ENCODE measurements around the gene SFRP2.

SFRP2 gene

DNA sequence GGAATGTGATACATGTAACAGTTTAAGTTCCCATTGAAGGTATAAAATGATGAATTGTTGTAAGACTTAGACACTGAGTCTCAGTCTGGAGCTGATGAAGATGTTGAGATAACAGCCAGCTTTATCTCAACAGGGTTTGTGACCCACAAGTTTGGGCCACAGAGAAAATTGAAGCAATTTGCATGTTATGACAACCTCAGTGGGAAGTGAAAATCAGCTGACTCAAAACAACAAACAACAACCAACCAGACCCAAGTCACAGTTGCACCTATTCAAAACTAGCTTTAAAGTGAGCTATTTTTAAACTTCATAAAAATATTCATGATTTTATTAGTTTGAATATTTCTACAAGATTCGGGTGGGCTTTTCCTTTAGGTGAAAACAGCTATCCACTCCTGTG lies 8.0 kb downstream of the SFRP2 start:
- POLR2A ChIA-PET, result no interaction called here
- TF ChIP-seq, protein P1, sequence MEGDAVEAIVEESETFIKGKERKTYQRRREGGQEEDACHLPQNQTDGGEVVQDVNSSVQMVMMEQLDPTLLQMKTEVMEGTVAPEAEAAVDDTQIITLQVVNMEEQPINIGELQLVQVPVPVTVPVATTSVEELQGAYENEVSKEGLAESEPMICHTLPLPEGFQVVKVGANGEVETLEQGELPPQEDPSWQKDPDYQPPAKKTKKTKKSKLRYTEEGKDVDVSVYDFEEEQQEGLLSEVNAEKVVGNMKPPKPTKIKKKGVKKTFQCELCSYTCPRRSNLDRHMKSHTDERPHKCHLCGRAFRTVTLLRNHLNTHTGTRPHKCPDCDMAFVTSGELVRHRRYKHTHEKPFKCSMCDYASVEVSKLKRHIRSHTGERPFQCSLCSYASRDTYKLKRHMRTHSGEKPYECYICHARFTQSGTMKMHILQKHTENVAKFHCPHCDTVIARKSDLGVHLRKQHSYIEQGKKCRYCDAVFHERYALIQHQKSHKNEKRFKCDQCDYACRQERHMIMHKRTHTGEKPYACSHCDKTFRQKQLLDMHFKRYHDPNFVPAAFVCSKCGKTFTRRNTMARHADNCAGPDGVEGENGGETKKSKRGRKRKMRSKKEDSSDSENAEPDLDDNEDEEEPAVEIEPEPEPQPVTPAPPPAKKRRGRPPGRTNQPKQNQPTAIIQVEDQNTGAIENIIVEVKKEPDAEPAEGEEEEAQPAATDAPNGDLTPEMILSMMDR (IDR thresholded peaks at IDR 0.05; ENCODE audit: insufficient read depth, low read length, missing control alignments), result no peak
- DNase-seq (ENCODE audit: low read depth, low spot score), result no peak
- CTCF ChIA-PET, result no interaction called here
- no peak overlapping the region for H3K4me3 ChIP-seq (ENCODE audit: low read depth, low read length)

DNA sequence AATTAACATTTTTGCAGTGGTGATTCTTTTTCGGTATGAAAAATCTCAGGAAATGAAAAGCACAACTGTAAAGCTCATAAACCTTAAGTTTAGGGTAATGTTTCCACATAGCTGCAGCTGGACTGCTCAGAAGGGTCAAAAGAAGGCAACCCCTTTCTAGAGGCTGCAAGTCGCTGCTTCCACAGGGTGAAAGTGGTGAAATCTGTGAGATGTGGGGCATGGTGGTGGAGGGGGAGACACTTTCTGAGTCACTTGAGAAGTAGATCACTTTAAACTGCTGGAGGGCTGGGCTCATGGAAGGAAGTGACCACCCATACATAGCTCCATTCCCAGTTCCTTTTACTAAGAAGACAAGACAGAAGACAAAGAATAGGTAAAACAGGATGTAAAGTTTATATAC lies 8.7 kb downstream of the SFRP2 start:
- ChIA-PET POLR2A (no interaction called here), CTCF (no interaction called here)
- DNase-seq (ENCODE audit: low read depth, low spot score), result no peak
- TF ChIP-seq, protein P1 (IDR thresholded peaks at IDR 0.05; ENCODE audit: insufficient read depth, low read length, missing control alignments), result no peak
- H3K4me3 ChIP-seq (ENCODE audit: low read depth, low read length), result no peak overlapping the region

DNA sequence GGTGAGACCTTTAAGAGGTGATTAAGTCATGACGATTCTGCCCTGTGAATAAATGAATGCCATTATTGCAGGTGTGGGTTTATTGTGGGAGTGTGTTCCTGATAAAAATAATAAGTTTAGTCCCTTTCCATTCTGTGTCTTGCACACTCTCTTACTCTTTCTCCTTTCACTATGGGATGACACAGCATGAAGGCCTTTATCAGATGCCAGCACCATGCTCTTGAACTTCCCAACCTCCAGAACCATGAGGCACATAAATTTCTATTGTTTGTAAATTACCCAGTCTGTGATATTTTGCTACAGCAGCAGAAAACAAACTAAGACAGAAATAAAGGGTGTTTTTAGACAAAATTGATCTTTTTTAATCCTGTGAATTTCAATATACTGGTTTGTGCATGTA lies 10.5 kb downstream of the SFRP2 start:
- TF ChIP-seq, protein P1 (IDR thresholded peaks at IDR 0.05; ENCODE audit: insufficient read depth, low read length, missing control alignments), result no peak
- H3K4me3 ChIP-seq (ENCODE audit: low read depth, low read length), result no peak overlapping the region
- ChIA-PET POLR2A (no interaction called here), CTCF (no interaction called here)
- no peak for DNase-seq (ENCODE audit: low read depth, low spot score)

DNA sequence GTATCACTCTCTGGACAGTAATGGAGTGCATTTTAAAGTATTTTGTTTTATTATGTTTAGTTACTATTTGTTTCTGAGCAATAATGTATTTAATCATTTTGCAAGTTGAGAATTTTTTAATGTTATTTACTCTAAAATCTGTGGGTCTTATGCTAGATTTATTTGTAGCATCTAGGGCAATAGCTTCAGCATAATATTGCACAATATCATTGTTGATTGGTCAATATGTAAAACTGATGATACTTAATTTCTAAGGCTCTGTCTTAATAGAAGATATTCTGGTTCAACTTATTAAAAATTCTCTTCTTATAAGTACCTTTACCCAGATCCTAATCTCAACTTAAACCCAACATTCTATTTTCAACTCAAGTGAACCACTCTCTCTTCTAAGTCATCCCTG lies 11.5 kb downstream of the SFRP2 start:
- H3K4me3 ChIP-seq (ENCODE audit: low read depth, low read length), result no peak overlapping the region
- CTCF ChIA-PET, result interaction anchor here (1.4 kb wide), 1 partner anchor 8 kb away, joined by 6 read pairs; no protein-coding TSS in a partner anchor
- POLR2A ChIA-PET, result no interaction called here
- TF ChIP-seq, protein P1 (IDR thresholded peaks at IDR 0.05; ENCODE audit: insufficient read depth, low read length, missing control alignments), result no peak
- no peak for DNase-seq (ENCODE audit: low read depth, low spot score)

DNA sequence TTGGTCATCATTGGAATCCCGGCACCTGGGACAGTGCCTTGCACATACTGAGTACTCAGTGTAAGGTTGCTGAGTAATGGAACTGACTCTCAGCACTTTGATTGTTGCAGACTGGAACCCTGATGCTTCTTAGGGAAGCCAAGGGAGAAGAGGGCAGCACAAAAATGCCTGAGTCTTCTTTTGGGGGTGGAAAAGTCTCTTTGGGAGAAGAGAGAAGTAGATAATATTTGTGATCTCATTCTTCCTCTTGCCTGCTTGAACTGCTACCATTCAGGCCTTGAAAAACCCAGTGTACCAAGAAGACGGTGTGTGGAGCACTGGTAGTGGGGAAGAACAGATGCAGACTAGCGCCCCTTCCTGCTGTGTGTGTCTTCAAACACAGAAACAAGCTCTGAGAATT lies 12.3 kb downstream of the SFRP2 start:
- TF ChIP-seq, protein P1 (IDR thresholded peaks at IDR 0.05; ENCODE audit: insufficient read depth, low read length, missing control alignments), result no peak
- no peak for DNase-seq (ENCODE audit: low read depth, low spot score)
- H3K4me3 ChIP-seq (ENCODE audit: low read depth, low read length), result no peak overlapping the region
- ChIA-PET POLR2A (no interaction called here), CTCF (interaction anchor here (1.4 kb wide), 1 partner anchor 9 kb away, joined by 6 read pairs; no protein-coding TSS in a partner anchor)

DNA sequence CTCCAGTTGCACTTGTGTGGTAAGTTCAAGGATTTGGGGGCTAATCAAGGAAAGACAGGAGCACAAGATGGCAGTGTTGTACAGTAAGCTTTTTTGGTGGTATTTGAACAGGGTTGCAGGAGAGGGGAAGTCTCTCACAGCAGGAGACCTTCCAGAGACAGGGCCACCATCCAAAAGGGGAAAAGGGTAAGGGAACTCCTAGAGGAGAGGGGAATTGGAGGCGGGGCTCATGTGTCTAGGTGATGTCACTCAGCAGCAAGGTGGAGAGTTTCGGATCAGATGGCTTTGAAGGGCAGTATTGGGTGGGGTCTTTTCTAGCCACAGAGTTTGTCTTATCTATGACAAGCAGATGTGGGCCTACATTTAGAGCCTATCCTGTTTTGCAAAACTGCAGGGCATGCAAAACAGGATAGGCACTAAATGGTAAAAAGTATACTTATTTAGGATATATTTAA lies 15.6 kb downstream of the SFRP2 start:
- ChIA-PET POLR2A (no interaction called here), CTCF (no interaction called here)
- DNase-seq (ENCODE audit: low read depth, low spot score), result no peak
- TF ChIP-seq, protein P1 (IDR thresholded peaks at IDR 0.05; ENCODE audit: insufficient read depth, low read length, missing control alignments), result no peak
- no peak overlapping the region for H3K4me3 ChIP-seq (ENCODE audit: low read depth, low read length)

All from AG04449 (cell line).